HEK293 (cell line): ENCODE results near the gene CYB5R3.
A peak's percentile ranks its signal among the peaks of the same experiment; 100 is the strongest.

Source experiments
- CTCF ChIA-PET: fragments of 350-600 bp; formaldehyde crosslinking; extraction: SDS; loops from one replicate; lab custom pipeline; 2021; ENCODE audit warnings: antibody characterized with exemption; lab: Yijun Ruan, JAX
- POLR2A ChIA-PET: fragments of 300-600 bp; formaldehyde crosslinking; extraction: SDS; loops from one replicate; lab custom pipeline; 2020; ENCODE audit warnings: antibody characterized with exemption, inconsistent platforms; lab: Yijun Ruan, JAX
- H3K27ac ChIP-seq: fragments of 200-500 bp; sonication (Bioruptor generic); 2 replicates; pipeline ENCODE4 v1.5.1; 2014; ENCODE audit warnings: low read depth, low read length, control low read depth, inconsistent platforms; ENCODE audit errors: extremely low read depth
- H3K36me3 ChIP-seq, 2 experiments: fragments of 200-500 bp in 1 of 2; sonication (Bioruptor generic) in 1 of 2; 1 replicate in 1 of 2; 2 replicates in 1 of 2; pipeline ENCODE4 v1.5.1; 2014 to 2017; ENCODE audit warnings: inconsistent platforms in 2 of 2, low read length in 2 of 2; ENCODE audit not compliant: control insufficient read depth in 2 of 2, insufficient read depth in 1 of 2
- H3K4me1 ChIP-seq: fragments of 200-500 bp; sonication (Bioruptor generic); 2 replicates; pipeline ENCODE4 v1.5.1; 2014; ENCODE audit warnings: mild to moderate bottlenecking, low read length, inconsistent platforms; ENCODE audit not compliant: control insufficient read depth, insufficient read depth
- H3K4me3 ChIP-seq: 2 replicates; pipeline ENCODE4 v1.5.1; 2011; ENCODE audit warnings: low read depth, mild to moderate bottlenecking, control low read depth, low read length, moderate library complexity
- H3K9me3 ChIP-seq: fragments of 200-500 bp; sonication (Bioruptor generic); 2 replicates; pipeline ENCODE4 v1.5.1; 2014; ENCODE audit warnings: low read depth, low read length, inconsistent platforms; ENCODE audit not compliant: control insufficient read depth, insufficient read depth
- GLI4 ChIP-seq: fragments of 450-650 bp; formaldehyde crosslinking; IDR thresholded peaks from 2 replicates; pipeline ENCODE4 v1.5.1; 2016; ENCODE audit warnings: missing biosample characterization, missing genetic modification characterization
- KLF7 ChIP-seq: fragments of 450-650 bp; formaldehyde crosslinking; IDR thresholded peaks from 2 replicates; pipeline ENCODE4 v1.5.1; 2016; ENCODE audit warnings: missing biosample characterization, missing genetic modification characterization, borderline replicate concordance
- RBAK ChIP-seq: fragments of 450-650 bp; formaldehyde crosslinking; IDR thresholded peaks from 2 replicates; pipeline ENCODE4 v1.5.1; 2016; ENCODE audit warnings: missing biosample characterization, missing genetic modification characterization
- SALL2 ChIP-seq: fragments of 450-650 bp; formaldehyde crosslinking; IDR thresholded peaks from 2 replicates; pipeline ENCODE4 v1.5.0; 2017; ENCODE audit warnings: missing biosample characterization, mild to moderate bottlenecking, missing genetic modification characterization, borderline replicate concordance
- ZBTB17 ChIP-seq: fragments of 450-650 bp; formaldehyde crosslinking; IDR thresholded peaks from 2 replicates; pipeline ENCODE4 v1.5.1; 2016; ENCODE audit warnings: missing biosample characterization, missing genetic modification characterization
- ZFP41 ChIP-seq: fragments of 450-650 bp; formaldehyde crosslinking; IDR thresholded peaks from 2 replicates; pipeline ENCODE4 v1.5.1; 2016; ENCODE audit warnings: missing biosample characterization, missing genetic modification characterization, borderline replicate concordance
- ZNF146 ChIP-seq: fragments of 450-650 bp; formaldehyde crosslinking; IDR thresholded peaks from 2 replicates; pipeline ENCODE4 v1.5.1; 2016; ENCODE audit warnings: missing biosample characterization, missing genetic modification characterization
- ZNF350 ChIP-seq: fragments of 450-650 bp; formaldehyde crosslinking; IDR thresholded peaks from 2 replicates; pipeline ENCODE4 v1.5.0; 2017; ENCODE audit warnings: missing biosample characterization, mild to moderate bottlenecking, missing genetic modification characterization
- ZNF529 ChIP-seq: fragments of 450-650 bp; formaldehyde crosslinking; IDR thresholded peaks from 2 replicates; pipeline ENCODE4 v1.5.1; 2017; ENCODE audit warnings: missing genetic modification characterization, missing biosample characterization; ENCODE audit not compliant: insufficient replicate concordance
- ZNF549 ChIP-seq: fragments of 450-650 bp; IDR thresholded peaks from 2 replicates; pipeline ENCODE4 v1.5.1; 2018; ENCODE audit warnings: missing biosample characterization, missing genetic modification characterization, mild to moderate bottlenecking, inconsistent platforms, moderate library complexity
- ZNF560 ChIP-seq: fragments of 450-650 bp; formaldehyde crosslinking; IDR thresholded peaks from 2 replicates; pipeline ENCODE4 v1.5.1; 2017; ENCODE audit warnings: missing biosample characterization, missing genetic modification characterization, borderline replicate concordance
- ZNF561 ChIP-seq: fragments of 450-650 bp; IDR thresholded peaks from 2 replicates; pipeline ENCODE4 v1.5.1; 2018; ENCODE audit warnings: missing biosample characterization, missing genetic modification characterization, borderline replicate concordance
- ZNF610 ChIP-seq: fragments of 450-650 bp; formaldehyde crosslinking; IDR thresholded peaks from 2 replicates; pipeline ENCODE4 v1.5.1; 2016; ENCODE audit warnings: missing biosample characterization, missing genetic modification characterization, borderline replicate concordance
- ZNF626 ChIP-seq: fragments of 450-650 bp; sonication (Bioruptor Pico); formaldehyde crosslinking; IDR thresholded peaks from 2 replicates; pipeline ENCODE4 v1.5.1; 2018; ENCODE audit warnings: missing biosample characterization, missing genetic modification characterization, inconsistent platforms
- ZNF843 ChIP-seq: fragments of 450-650 bp; formaldehyde crosslinking; IDR thresholded peaks from 2 replicates; pipeline ENCODE4 v1.5.1; 2016; ENCODE audit warnings: missing biosample characterization, missing genetic modification characterization
- TF ChIP-seq, protein P1 (sequence below): fragments of 450-650 bp; IDR thresholded peaks from 2 replicates; pipeline ENCODE4 v1.5.1; 2018; ENCODE audit warnings: missing biosample characterization, mild to moderate bottlenecking, missing genetic modification characterization
- TF ChIP-seq, protein P2 (sequence below): fragments of 450-650 bp; formaldehyde crosslinking; IDR thresholded peaks from 2 replicates; pipeline ENCODE4 v1.5.1; 2016; ENCODE audit warnings: missing biosample characterization, missing genetic modification characterization
- TF ChIP-seq, protein P3 (sequence below): fragments of 450-650 bp; formaldehyde crosslinking; IDR thresholded peaks from 2 replicates; pipeline ENCODE4 v1.5.1; 2016; ENCODE audit warnings: missing biosample characterization, missing genetic modification characterization
- TF ChIP-seq, protein P4 (sequence below): fragments of 450-650 bp; formaldehyde crosslinking; IDR thresholded peaks from 2 replicates; pipeline ENCODE4 v1.5.1; 2016; ENCODE audit warnings: missing biosample characterization, missing genetic modification characterization
- TF ChIP-seq, protein P5 (sequence below): fragments of 450-650 bp; formaldehyde crosslinking; IDR thresholded peaks from 2 replicates; pipeline ENCODE4 v1.5.1; 2016; ENCODE audit warnings: missing biosample characterization, missing genetic modification characterization
- TF ChIP-seq, protein P6 (sequence below): fragments of 450-650 bp; formaldehyde crosslinking; IDR thresholded peaks from 2 replicates; pipeline ENCODE4 v1.5.1; 2017; ENCODE audit warnings: missing biosample characterization, missing genetic modification characterization

Gene CYB5R3

DNA sequence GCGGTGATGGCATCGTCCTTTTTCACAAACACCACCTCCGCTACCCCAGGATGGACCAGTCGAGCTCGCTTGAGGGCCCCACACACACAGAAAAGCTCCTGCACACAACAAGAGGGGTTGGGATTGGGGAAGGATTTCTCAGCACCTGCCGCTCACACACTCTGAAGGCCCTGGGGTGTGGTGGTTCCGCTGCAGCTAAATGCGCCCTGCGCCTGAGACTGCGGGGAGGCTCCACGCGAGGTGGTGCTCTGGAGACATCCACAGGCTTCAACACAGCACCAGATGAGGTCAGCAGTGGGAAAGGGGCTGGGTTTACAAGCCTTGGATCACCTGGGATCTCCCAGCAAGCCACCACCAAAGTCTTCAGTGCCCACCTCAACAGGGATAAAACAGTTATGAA is 57.2 kb downstream of the CYB5R3 start:
- Histone ChIP-seq H3K36me3 (peaks cover 87 to 95% of the 10 kb centered on the region in 2 experiments), H3K27ac (no peak overlapping the region), H3K9me3 (no peaks in the 10 kb centered on the region)
- CTCF ChIA-PET = interaction anchor here (0.6 kb wide), 1 partner anchor 500 kb away, joined by 3 read pairs; no protein-coding TSS in a partner anchor
- TF ChIP-seq ZNF549 (tag by site-specific recombination) (no peak), ZNF626 (tag by site-specific recombination) (no peak), ZNF610 (tag by site-specific recombination) (no peak)
- TF ChIP-seq, protein P1, sequence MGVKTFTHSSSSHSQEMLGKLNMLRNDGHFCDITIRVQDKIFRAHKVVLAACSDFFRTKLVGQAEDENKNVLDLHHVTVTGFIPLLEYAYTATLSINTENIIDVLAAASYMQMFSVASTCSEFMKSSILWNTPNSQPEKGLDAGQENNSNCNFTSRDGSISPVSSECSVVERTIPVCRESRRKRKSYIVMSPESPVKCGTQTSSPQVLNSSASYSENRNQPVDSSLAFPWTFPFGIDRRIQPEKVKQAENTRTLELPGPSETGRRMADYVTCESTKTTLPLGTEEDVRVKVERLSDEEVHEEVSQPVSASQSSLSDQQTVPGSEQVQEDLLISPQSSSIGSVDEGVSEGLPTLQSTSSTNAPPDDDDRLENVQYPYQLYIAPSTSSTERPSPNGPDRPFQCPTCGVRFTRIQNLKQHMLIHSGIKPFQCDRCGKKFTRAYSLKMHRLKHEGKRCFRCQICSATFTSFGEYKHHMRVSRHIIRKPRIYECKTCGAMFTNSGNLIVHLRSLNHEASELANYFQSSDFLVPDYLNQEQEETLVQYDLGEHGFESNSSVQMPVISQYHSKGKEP (tag by site-specific recombination) = peak; percentile 60
- TF ChIP-seq, all 188 proteins: peak for 1
- Histone ChIP-seq H3K4me1 (no peaks in the 10 kb centered on the region), H3K4me3 (no peak overlapping the region)
- POLR2A ChIA-PET = interaction anchor here (2.1 kb wide), 1 partner anchor 23 kb away, joined by 8 read pairs; the partner anchor contains the start of gene POLDIP3

DNA sequence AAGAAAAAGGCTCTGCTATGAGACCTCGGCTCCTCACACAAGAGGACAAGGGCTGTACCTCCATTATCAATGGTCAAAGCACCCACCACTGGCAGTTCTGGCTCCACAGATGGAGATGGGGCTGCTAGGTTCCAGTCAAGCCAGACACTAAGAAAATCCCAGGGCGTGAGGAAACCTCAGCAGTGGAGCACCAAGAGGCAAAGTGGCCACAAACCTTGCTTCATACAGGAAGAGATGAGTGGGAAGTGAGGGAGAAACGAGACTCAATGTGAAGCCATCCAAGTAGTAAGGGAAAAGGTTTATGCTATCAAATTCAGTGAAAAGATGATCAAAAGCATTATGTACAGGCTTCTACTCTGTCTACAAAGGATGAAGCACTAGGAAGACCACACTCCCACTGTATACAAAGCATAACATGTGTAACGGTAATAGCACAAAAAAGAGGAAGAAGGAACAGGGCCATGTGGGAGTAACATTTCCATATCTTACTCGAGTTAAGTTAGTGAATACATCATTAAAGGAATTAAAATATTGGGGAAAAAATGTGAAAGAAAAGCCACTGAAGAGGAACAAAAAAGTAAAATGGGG is 61.5 kb downstream of the CYB5R3 start:
- CTCF ChIA-PET = no interaction called here
- H3K4me3 ChIP-seq = no peak overlapping the region
- TF ChIP-seq ZNF350 (tag by site-specific recombination) (no peak), RBAK (no peak), KLF7 (no peak)
- TF ChIP-seq, protein P2, sequence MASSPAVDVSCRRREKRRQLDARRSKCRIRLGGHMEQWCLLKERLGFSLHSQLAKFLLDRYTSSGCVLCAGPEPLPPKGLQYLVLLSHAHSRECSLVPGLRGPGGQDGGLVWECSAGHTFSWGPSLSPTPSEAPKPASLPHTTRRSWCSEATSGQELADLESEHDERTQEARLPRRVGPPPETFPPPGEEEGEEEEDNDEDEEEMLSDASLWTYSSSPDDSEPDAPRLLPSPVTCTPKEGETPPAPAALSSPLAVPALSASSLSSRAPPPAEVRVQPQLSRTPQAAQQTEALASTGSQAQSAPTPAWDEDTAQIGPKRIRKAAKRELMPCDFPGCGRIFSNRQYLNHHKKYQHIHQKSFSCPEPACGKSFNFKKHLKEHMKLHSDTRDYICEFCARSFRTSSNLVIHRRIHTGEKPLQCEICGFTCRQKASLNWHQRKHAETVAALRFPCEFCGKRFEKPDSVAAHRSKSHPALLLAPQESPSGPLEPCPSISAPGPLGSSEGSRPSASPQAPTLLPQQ = no peak
- TF ChIP-seq, all 188 proteins: peak for 0
- Histone ChIP-seq H3K27ac (no peak overlapping the region), H3K36me3 (peaks cover 69 to 94% of the 10 kb centered on the region in 2 experiments), H3K9me3 (no peaks in the 10 kb centered on the region), H3K4me1 (no peaks in the 10 kb centered on the region)
- POLR2A ChIA-PET = no interaction called here

DNA sequence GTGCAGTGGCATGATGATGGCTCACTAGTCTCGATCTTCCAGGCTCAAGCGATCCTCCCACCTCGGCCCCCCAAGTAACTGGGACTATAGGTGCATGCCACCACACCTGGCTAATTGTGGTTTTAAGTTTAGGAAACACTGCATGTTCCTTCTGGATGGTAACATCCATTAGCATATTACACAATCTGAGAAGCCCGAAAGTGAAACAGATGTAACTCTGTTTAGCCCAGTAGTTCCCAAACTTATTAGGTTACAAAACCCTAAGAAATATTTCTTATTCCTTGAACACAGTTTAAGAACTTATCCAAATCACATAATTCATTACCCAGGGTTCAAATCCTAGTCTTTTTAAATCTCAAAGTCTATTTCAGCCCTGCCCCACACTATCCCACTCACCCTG is 62.8 kb downstream of the CYB5R3 start:
- Histone ChIP-seq H3K9me3 (no peaks in the 10 kb centered on the region), H3K4me1 (no peaks in the 10 kb centered on the region), H3K27ac (no peak overlapping the region), H3K36me3 (peaks cover 65 to 81% of the 10 kb centered on the region in 2 experiments), H3K4me3 (no peak overlapping the region)
- POLR2A ChIA-PET = interaction anchor here (3.1 kb wide), 1 partner anchor 29 kb away, joined by 10 read pairs; the partner anchor contains the start of gene POLDIP3
- CTCF ChIA-PET = interaction anchor here (1.4 kb wide), 1 partner anchor 10 kb away, joined by 3 read pairs; no protein-coding TSS in a partner anchor
- TF ChIP-seq ZFP41 (tag by site-specific recombination) (no peak), SALL2 (tag by site-specific recombination) (no peak), GLI4 (tag by site-specific recombination) (no peak), ZNF529 (tag by site-specific recombination) (no peak), ZBTB17 (tag by site-specific recombination) (no peak), ZNF843 (tag by site-specific recombination) (no peak), ZNF560 (tag by site-specific recombination) (no peak), ZNF561 (tag by site-specific recombination) (no peak), ZNF146 (no peak)
- TF ChIP-seq, protein P3, sequence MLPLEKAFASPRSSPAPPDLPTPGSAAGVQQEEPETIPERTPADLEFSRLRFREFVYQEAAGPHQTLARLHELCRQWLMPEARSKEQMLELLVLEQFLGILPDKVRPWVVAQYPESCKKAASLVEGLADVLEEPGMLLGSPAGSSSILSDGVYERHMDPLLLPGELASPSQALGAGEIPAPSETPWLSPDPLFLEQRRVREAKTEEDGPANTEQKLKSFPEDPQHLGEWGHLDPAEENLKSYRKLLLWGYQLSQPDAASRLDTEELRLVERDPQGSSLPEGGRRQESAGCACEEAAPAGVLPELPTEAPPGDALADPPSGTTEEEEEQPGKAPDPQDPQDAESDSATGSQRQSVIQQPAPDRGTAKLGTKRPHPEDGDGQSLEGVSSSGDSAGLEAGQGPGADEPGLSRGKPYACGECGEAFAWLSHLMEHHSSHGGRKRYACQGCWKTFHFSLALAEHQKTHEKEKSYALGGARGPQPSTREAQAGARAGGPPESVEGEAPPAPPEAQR = no peak
- TF ChIP-seq, protein P4, sequence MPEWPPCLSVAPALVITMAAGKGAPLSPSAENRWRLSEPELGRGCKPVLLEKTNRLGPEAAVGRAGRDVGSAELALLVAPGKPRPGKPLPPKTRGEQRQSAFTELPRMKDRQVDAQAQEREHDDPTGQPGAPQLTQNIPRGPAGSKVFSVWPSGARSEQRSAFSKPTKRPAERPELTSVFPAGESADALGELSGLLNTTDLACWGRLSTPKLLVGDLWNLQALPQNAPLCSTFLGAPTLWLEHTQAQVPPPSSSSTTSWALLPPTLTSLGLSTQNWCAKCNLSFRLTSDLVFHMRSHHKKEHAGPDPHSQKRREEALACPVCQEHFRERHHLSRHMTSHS (tag by site-specific recombination) = no peak
- TF ChIP-seq, protein P5, sequence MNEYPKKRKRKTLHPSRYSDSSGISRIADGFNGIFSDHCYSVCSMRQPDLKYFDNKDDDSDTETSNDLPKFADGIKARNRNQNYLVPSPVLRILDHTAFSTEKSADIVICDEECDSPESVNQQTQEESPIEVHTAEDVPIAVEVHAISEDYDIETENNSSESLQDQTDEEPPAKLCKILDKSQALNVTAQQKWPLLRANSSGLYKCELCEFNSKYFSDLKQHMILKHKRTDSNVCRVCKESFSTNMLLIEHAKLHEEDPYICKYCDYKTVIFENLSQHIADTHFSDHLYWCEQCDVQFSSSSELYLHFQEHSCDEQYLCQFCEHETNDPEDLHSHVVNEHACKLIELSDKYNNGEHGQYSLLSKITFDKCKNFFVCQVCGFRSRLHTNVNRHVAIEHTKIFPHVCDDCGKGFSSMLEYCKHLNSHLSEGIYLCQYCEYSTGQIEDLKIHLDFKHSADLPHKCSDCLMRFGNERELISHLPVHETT (tag by site-specific recombination) = no peak
- TF ChIP-seq, protein P6, sequence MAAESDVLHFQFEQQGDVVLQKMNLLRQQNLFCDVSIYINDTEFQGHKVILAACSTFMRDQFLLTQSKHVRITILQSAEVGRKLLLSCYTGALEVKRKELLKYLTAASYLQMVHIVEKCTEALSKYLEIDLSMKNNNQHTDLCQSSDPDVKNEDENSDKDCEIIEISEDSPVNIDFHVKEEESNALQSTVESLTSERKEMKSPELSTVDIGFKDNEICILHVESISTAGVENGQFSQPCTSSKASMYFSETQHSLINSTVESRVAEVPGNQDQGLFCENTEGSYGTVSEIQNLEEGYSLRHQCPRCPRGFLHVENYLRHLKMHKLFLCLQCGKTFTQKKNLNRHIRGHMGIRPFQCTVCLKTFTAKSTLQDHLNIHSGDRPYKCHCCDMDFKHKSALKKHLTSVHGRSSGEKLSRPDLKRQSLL (tag by site-specific recombination) = no peak
